SK-N-DZ (cell line): ENCODE measurements around the gene FKBP5.
"Not testable (repeated sequence)": the region's sequence is repeated elsewhere in the genome, so short reads cannot be mapped to it uniquely, and the experiment has no call there.

ENCODE experiments used
- DNase-seq: peaks from one replicate; pipeline ENCODE4 v3.0.0-alpha.2; 2015; ENCODE audit warnings: low spot score

The FKBP5 gene

GRCh38 chr6:35724059-35724458 lies 35.3 kb upstream of the FKBP5 start:
- no peak for DNase-seq

- no peak for DNase-seq
Measured at GRCh38 chr6:35723587-35723986, 34.9 kb upstream of the FKBP5 start.

- no peak for DNase-seq
Measured at GRCh38 chr6:35722121-35722761, 33.5 kb upstream of the FKBP5 start.

- peak; percentile 89 for DNase-seq
Measured at GRCh38 chr6:35719830-35720733, 31.4 kb upstream of the FKBP5 start.

- DNase-seq = peak; percentile 38
Measured at GRCh38 chr6:35719404-35719829, 30.7 kb upstream of the FKBP5 start.

- no peak for DNase-seq
Measured at GRCh38 chr6:35718911-35719381, 30.2 kb upstream of the FKBP5 start.

- DNase-seq = no peak
Measured at GRCh38 chr6:35718375-35718736, 29.6 kb upstream of the FKBP5 start.

GRCh38 chr6:35717449-35718374 lies 29.0 kb upstream of the FKBP5 start:
- no peak for DNase-seq

GRCh38 chr6:35716798-35717197 lies 28.1 kb upstream of the FKBP5 start:
- DNase-seq = no peak

GRCh38 chr6:35713006-35713767 lies 24.5 kb upstream of the FKBP5 start:
- no peak for DNase-seq

- DNase-seq = no peak
Measured at GRCh38 chr6:35711731-35712130, 23.0 kb upstream of the FKBP5 start.

GRCh38 chr6:35710241-35710847 lies 21.6 kb upstream of the FKBP5 start:
- no peak for DNase-seq

- DNase-seq = no peak
Measured at GRCh38 chr6:35708585-35708984, 19.9 kb upstream of the FKBP5 start.

- no peak for DNase-seq
Measured at GRCh38 chr6:35707714-35708407, 19.1 kb upstream of the FKBP5 start.

- no peak for DNase-seq
Measured at GRCh38 chr6:35706468-35706867, 17.8 kb upstream of the FKBP5 start.

- no peak for DNase-seq
Measured at GRCh38 chr6:35703554-35703953, 14.8 kb upstream of the FKBP5 start.

- DNase-seq = no peak
Measured at GRCh38 chr6:35698858-35699257, 10.1 kb upstream of the FKBP5 start.

GRCh38 chr6:35698430-35698829 lies 9.7 kb upstream of the FKBP5 start:
- not testable (repeated sequence) for DNase-seq

- DNase-seq = no peak
Measured at GRCh38 chr6:35694462-35694861, 5.7 kb upstream of the FKBP5 start.
